CD14-positive monocyte (primary cell): ENCODE data around the gene NOX5. TPM values are rescaled to one million over a fixed set of nuclear protein-coding genes. Genes with fewer than 3 reads are reported as not detected.

Experiments used
- DNase-seq, 3 donors: peaks; one replicate each; pipeline ENCODE4 v3.0.0-alpha.2; 2011 to 2022
- H2AFZ ChIP-seq: 2 replicates; pipeline ENCODE4 v1.6.0; 2012; ENCODE audit warnings: mild to moderate bottlenecking, low read depth, low read length, inconsistent platforms; ENCODE audit not compliant: insufficient read depth, poor library complexity, severe bottlenecking
- H3K27ac ChIP-seq, 2 donors: 1 replicate in 1 of 2; 2 replicates in 1 of 2; pipeline ENCODE4 v1.5.1; 2012 to 2013; ENCODE audit warnings: low read length in 2 of 2, control low read depth in 1 of 2, inconsistent platforms in 1 of 2, low read depth in 1 of 2, mild to moderate bottlenecking in 1 of 2
- H3K27me3 ChIP-seq, 2 donors: one replicate each; pipeline versions ENCODE4 v1.6.0 to v1.6.1; 2011 to 2013; ENCODE audit warnings: low read length in 2 of 2; ENCODE audit not compliant: control insufficient read depth in 2 of 2, insufficient read depth in 2 of 2
- H3K36me3 ChIP-seq, 2 donors: replicated peaks in 1 of 2; 1 replicate in 1 of 2; 2 replicates in 1 of 2; pipeline versions ENCODE4 v1.5.1 to v1.6.1; 2012 to 2013; ENCODE audit warnings: low read length in 2 of 2, control low read depth in 1 of 2, inconsistent platforms in 1 of 2, mild to moderate bottlenecking in 1 of 2; ENCODE audit not compliant: insufficient read depth in 2 of 2, control insufficient read depth in 1 of 2
- H3K4me1 ChIP-seq, 2 donors: 1 replicate in 1 of 2; 2 replicates in 1 of 2; pipeline versions ENCODE4 v1.5.1 to v1.6.1; 2012 to 2013; ENCODE audit warnings: low read length in 2 of 2, control low read depth in 1 of 2, inconsistent platforms in 1 of 2, mild to moderate bottlenecking in 1 of 2, moderate library complexity in 1 of 2; ENCODE audit not compliant: insufficient read depth in 2 of 2, control insufficient read depth in 1 of 2
- H3K4me2 ChIP-seq: replicated peaks from 2 replicates; pipeline ENCODE3; 2012; ENCODE audit warnings: low read length, moderate library complexity, mild to moderate bottlenecking; ENCODE audit not compliant: poor library complexity, severe bottlenecking; ENCODE audit errors: extremely low read depth
- H3K4me3 ChIP-seq, 3 experiments: fragments of 200-600 bp in 1 of 3; sonication (generic) in 1 of 3; replicated peaks in 1 of 3; 1 replicate in 2 of 3; 2 replicates in 1 of 3; pipeline ENCODE4 v1.5.1; 2011 to 2013; ENCODE audit warnings: low read length in 3 of 3, mild to moderate bottlenecking in 3 of 3, control low read depth in 2 of 3, low read depth in 2 of 3, inconsistent platforms in 1 of 3, moderate library complexity in 1 of 3
- H3K79me2 ChIP-seq: 2 replicates; pipeline ENCODE4 v1.6.0; 2012; ENCODE audit warnings: mild to moderate bottlenecking, control low read depth, inconsistent platforms, low read length, moderate library complexity; ENCODE audit not compliant: insufficient read depth
- H3K9ac ChIP-seq: 2 replicates; pipeline ENCODE4 v1.6.0; 2017; ENCODE audit warnings: low read length, mild to moderate bottlenecking; ENCODE audit not compliant: insufficient read depth, poor library complexity, severe bottlenecking
- H3K9me3 ChIP-seq, 2 donors: replicated peaks in 1 of 2; 1 replicate in 1 of 2; 2 replicates in 1 of 2; pipeline versions ENCODE4 v1.5.1 to v1.6.1; 2012 to 2013; ENCODE audit warnings: low read length in 2 of 2, control low read depth in 1 of 2; ENCODE audit not compliant: control insufficient read depth in 1 of 2, insufficient read depth in 1 of 2
- H4K20me1 ChIP-seq: 2 replicates; pipeline ENCODE4 v1.6.0; 2012; ENCODE audit warnings: mild to moderate bottlenecking, low read length, control low read depth, moderate library complexity; ENCODE audit not compliant: insufficient read depth
- H3K27ac Mint-ChIP-seq, 7 donors: one replicate each; pipeline ENCODE4 v1.8.0; 2020; ENCODE audit warnings: mild to moderate bottlenecking in 7 of 7, mixed read lengths in 7 of 7, moderate library complexity in 6 of 7, inconsistent platforms in 2 of 7
- H3K27me3 Mint-ChIP-seq, 3 donors: one replicate each; pipeline ENCODE4 v1.8.0; 2021 to 2022; ENCODE audit warnings: low read depth in 3 of 3, mild to moderate bottlenecking in 3 of 3, mixed read lengths in 3 of 3, moderate library complexity in 3 of 3, inconsistent platforms in 1 of 3
- H3K36me3 Mint-ChIP-seq, 2 donors: one replicate each; pipeline ENCODE4 v1.8.0; 2020; ENCODE audit warnings: mixed read lengths in 2 of 2, inconsistent platforms in 1 of 2, mild to moderate bottlenecking in 1 of 2
- H3K4me1 Mint-ChIP-seq: one replicate; pipeline ENCODE4 v1.8.0; 2020; ENCODE audit warnings: mild to moderate bottlenecking, mixed read lengths
- H3K4me3 Mint-ChIP-seq, 2 donors: one replicate each; pipeline ENCODE4 v1.8.0; 2020; ENCODE audit warnings: mild to moderate bottlenecking in 2 of 2, mixed read lengths in 2 of 2, moderate library complexity in 1 of 2
- H3K9me3 Mint-ChIP-seq, 7 donors: one replicate each; pipeline ENCODE4 v1.8.0; 2020 to 2022; ENCODE audit warnings: mixed read lengths in 7 of 7, mild to moderate bottlenecking in 6 of 7, moderate library complexity in 6 of 7, inconsistent platforms in 2 of 7
- WGBS: methylation state at CpG from one replicate; pipeline ENCODE4 v1.1.5; 2013; ENCODE audit warnings: missing lambda C conversion rate; ENCODE audit not compliant: insufficient coverage; 5-methylcytosine and 5-hydroxymethylcytosine counted together
- intact Hi-C, 2 donors: fragments of 100-400 bp; cut with micrococcal nuclease; formaldehyde crosslinking; loops; one replicate each; pipeline versions ENCODE4 v1.15.0 to v1.15.1; 2023
- polyA plus RNA-seq, 3 donors: library from polyadenylated mRNA; depleted of rRNA in 1 of 3; unstranded in 2 of 3; stranded (reverse) in 1 of 3; fragments of 300-500 nt in 2 of 3; fragments of >200 nt in 1 of 3; fragmentation: Illumina TruSeq in 2 of 3; gene quantifications; 1 replicate in 2 of 3; 2 replicates in 1 of 3; pipeline ENCODE4 v1.2.3, GENCODE V29; 2012 to 2021
- TF ChIP-seq, protein P1 (sequence below): fragments of 200-600 bp; IDR thresholded peaks from one replicate; pipeline ENCODE4 v1.8.0; 2022; ENCODE audit warnings: antibody characterized with exemption, mild to moderate bottlenecking

Gene NOX5
- polyA plus RNA-seq, 3 donors, result not detected

DNA sequence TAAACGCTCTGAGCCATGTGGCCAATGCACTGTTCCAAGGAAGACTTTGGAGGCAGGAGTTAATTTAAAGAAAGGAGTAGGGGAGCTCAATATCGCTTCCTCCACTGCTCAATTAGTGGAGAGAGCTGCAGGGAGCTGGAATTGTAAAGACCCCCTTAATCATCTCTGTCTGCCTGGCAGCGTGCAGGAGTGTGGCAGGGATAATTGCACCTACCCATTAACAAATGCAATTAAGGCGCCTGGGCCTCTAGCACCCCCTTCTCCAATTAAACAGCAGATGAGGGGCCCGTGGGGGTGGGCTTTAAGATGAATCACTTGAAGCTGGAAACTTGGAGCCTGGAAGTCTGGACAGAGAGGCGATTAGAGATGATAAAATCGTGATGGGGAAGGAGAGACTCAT is 84.3 kb downstream of the NOX5 start:
- H3K4me1 ChIP-seq, result peaks cover 0 to 2% of the 10 kb centered on the region in 2 donors
- intact Hi-C loops, result no loop called here

DNA sequence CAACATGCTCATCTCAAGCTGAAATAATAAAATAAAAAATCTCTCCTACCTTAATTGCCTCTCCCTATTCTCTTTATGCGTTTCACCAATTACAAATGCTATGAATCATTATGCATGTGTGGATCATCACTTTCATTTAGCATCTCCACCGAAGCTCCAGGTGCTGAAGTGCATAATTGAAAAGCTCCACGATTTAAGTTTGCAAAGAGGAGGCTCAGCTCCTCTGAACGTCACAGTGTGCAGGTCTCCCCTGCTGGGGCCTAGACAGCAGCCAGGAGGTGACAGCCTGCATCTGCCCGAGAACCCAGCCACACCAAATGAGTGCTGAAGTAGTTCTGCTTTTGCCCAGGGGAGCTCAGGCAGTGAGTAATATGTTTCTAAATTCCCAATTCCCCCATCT is 85.4 kb downstream of the NOX5 start:
- Mint-ChIP-seq H3K4me1 (peaks cover 10% of the 10 kb centered on the region), H3K9me3 (peaks cover 0 to 2% (median 0%) of the 10 kb centered on the region in 7 donors), H3K4me3 (no peak overlapping the region), H3K27me3 (peaks cover 1 to 5% (median 2%) of the 10 kb centered on the region in 3 donors), H3K27ac (no peak overlapping the region), H3K36me3 (no peaks in the 10 kb centered on the region)
- H3K27ac ChIP-seq, result no peak overlapping the region
- H3K27me3 ChIP-seq, result no peaks in the 10 kb centered on the region
- H3K9ac ChIP-seq, result no peak overlapping the region
- no peaks in the 10 kb centered on the region for H3K36me3 ChIP-seq
- H3K79me2 ChIP-seq, result no peaks in the 10 kb centered on the region
- peak in 2 of 3 donors; percentile 10 to 47 for DNase-seq
- WGBS, result 45% methylated on average over 4 of the region's 5 CpGs
- no peaks in the 10 kb centered on the region for H3K4me1 ChIP-seq
- no peak overlapping the region for H2AFZ ChIP-seq
- no peak overlapping the region for H3K4me3 ChIP-seq
- no peaks in the 10 kb centered on the region for H4K20me1 ChIP-seq
- no peaks in the 10 kb centered on the region for H3K9me3 ChIP-seq
- TF ChIP-seq, protein P1, sequence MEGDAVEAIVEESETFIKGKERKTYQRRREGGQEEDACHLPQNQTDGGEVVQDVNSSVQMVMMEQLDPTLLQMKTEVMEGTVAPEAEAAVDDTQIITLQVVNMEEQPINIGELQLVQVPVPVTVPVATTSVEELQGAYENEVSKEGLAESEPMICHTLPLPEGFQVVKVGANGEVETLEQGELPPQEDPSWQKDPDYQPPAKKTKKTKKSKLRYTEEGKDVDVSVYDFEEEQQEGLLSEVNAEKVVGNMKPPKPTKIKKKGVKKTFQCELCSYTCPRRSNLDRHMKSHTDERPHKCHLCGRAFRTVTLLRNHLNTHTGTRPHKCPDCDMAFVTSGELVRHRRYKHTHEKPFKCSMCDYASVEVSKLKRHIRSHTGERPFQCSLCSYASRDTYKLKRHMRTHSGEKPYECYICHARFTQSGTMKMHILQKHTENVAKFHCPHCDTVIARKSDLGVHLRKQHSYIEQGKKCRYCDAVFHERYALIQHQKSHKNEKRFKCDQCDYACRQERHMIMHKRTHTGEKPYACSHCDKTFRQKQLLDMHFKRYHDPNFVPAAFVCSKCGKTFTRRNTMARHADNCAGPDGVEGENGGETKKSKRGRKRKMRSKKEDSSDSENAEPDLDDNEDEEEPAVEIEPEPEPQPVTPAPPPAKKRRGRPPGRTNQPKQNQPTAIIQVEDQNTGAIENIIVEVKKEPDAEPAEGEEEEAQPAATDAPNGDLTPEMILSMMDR, result no peak
- intact Hi-C loops, result no loop called here
- no peak overlapping the region for H3K4me2 ChIP-seq

More for the DNA sequence above, 84.3 kb downstream of the NOX5 start:
- no peak for DNase-seq
- TF ChIP-seq, protein P1, result no peak
- no peaks in the 10 kb centered on the region for H3K36me3 ChIP-seq
- H3K79me2 ChIP-seq, result no peaks in the 10 kb centered on the region
- no peaks in the 10 kb centered on the region for H4K20me1 ChIP-seq
- Mint-ChIP-seq H3K27me3 (peaks cover 1 to 5% (median 2%) of the 10 kb centered on the region in 3 donors), H3K4me1 (peaks cover 11% of the 10 kb centered on the region), H3K4me3 (no peak overlapping the region), H3K9me3 (peaks cover 0 to 2% (median 0%) of the 10 kb centered on the region in 7 donors), H3K36me3 (no peaks in the 10 kb centered on the region), H3K27ac (no peak overlapping the region)
- no peak overlapping the region for H3K4me3 ChIP-seq
- no peaks in the 10 kb centered on the region for H3K9me3 ChIP-seq
- H3K9ac ChIP-seq, result no peak overlapping the region
- H2AFZ ChIP-seq, result no peak overlapping the region
- no peak overlapping the region for H3K27ac ChIP-seq
- WGBS, result 100% methylated on average over 1 of the region's 7 CpGs
- no peak overlapping the region for H3K4me2 ChIP-seq
- no peaks in the 10 kb centered on the region for H3K27me3 ChIP-seq
